Globus pallidus (tissue), 1 donor: ENCODE measurements around the gene TFE3.
"Not testable (repeated sequence)": the region's sequence is repeated elsewhere in the genome, so short reads cannot be mapped to it uniquely, and the experiment has no call there.

Source experiments
- DNase-seq: peaks from one replicate; pipeline ENCODE4 v3.0.0-alpha.2; 2015; ENCODE audit warnings: low spot score

The TFE3 gene

DNA sequence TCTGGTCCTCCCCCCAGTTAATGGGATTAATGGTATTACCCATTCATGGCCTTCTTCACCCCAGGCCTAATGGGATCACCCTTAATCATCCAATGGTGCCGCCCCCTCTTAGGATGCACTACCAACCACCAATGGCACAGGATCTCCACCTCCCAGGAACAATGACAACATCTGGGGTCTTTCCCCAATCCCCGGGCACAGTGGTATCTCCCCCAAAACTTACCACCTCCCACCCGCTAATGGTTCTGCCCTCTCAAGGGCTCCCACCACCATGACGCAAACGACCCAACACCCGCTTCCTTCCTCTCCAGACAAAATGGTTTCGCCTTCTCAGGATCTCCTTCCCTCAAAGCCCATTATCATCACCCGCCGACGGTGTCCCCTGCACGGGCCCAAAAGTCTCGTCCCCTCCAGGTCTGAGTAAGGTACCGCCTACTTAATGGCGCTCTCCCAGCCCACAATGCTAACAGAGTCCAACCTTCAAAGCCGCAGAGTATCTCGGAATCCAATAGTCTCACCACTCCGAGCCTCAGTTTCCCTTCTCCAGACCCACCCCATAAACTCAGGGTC is 41.6 kb downstream of the TFE3 start:
- DNase-seq: peak; percentile 13

DNA sequence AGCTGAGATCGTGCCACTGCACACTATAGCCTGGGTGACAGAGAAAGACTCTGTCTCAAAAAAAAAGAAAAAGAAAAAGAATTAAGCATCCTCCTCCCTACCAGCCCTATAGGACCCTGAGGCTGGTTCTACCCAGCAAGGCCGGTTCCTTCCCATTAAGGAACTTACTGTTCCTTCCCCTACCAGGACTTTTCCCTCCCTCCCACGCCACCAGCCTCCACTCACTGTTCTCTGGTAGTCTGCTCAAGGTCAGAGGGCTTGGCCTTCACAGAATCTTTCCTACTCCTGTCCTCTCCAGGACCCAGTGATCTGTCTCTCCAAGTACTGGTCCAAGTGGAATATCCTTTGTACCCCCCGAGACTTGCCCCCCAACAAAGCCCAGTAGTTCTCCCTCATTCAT is 42.5 kb downstream of the TFE3 start:
- DNase-seq: no peak

- no peak for DNase-seq
These were observed 44.1 kb downstream of the TFE3 start for GRCh38 chrX:48999030-48999429.

GRCh38 chrX:48998391-48998790 is 44.8 kb downstream of the TFE3 start:
- no peak for DNase-seq

GRCh38 chrX:48997865-48998264 is 45.3 kb downstream of the TFE3 start:
- no peak for DNase-seq

DNA sequence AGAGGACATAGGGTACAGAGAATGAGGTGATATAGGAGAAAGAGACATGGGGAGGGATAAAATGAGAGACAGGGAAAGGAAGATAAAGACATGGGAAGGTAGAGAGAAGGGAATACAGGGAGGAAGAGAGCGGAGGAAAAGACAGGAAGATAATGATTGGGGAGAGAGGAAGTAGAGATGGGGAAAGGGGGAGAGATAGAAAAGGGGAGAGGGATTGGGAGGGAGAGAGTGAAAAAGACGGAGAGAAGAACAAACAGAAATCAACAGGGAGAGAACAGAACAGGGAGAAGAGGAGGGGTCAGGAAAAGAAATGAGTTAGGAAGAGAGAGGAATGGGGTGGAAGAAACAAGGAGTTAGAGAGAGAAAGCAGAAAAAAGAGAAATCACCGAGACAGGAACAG is 45.7 kb downstream of the TFE3 start:
- DNase-seq: no peak

- no peak for DNase-seq
These were observed 46.2 kb downstream of the TFE3 start for GRCh38 chrX:48996969-48997368.

GRCh38 chrX:48992341-48992740 is 50.8 kb downstream of the TFE3 start:
- no peak for DNase-seq

- DNase-seq: no peak
These were observed 53.7 kb downstream of the TFE3 start for GRCh38 chrX:48989483-48989882.

- no peak for DNase-seq
These were observed 59.3 kb downstream of the TFE3 start for GRCh38 chrX:48983896-48984295.

DNA sequence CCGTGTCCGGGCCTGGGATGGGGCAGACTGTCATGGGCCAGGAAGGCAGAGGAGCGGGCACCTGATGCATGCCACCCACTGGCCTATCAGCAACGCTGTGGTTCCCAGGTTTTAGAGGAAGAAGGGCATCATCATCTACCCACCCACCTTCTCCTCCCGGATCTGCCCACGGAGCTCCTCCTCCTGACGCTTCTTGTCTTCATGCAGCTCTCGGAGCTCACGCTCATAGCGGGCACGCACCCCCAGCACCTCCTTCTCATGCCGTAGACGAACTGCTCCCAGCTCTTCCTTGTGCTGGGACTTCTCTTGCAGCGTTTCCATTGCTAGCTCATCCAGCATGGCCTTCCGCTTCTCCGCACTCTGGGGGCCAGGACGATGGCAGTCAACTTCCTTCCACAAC is 60.1 kb downstream of the TFE3 start:
- DNase-seq: no peak

DNA sequence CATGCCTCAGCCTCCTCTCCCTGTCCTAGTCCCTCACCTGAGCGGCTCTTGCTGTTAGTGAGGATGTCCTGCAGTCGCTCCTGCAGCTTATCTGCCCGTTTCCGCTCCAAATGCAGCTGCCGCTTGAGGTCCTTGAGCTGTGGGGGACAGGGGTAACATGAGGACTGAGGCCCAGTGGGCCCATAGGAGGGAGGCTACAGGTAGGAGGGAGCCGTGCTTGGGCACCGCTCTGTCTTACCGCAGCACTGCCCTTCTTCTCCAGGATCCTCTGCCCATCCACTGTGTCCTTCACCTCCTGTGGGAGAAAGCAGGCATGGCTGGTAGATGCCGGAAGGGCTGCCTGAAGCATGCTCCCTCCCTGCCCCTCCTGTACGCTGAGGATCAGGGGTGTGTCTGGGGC is 62.0 kb downstream of the TFE3 start:
- no peak for DNase-seq

GRCh38 chrX:48980341-48980740 is 62.8 kb downstream of the TFE3 start:
- DNase-seq: not testable (repeated sequence)
